SK-N-SH treated with all-trans-retinoic acid at 6 μM for 48 hours (cell line): ENCODE measurements around the gene CYTH3.

Experiments
- ATAC-seq: fragments of 200-7000 bp; cut with Tn5 transposase; 3 replicates; pipeline ENCODE4 v1.9.1; 2020; ENCODE audit warnings: mild to moderate bottlenecking, moderate library complexity
- ARNTL ChIP-seq: fragments of 450-650 bp; formaldehyde crosslinking; IDR thresholded peaks from 2 replicates; pipeline ENCODE4 v1.5.0; 2020; ENCODE audit warnings: low read depth, mild to moderate bottlenecking, moderate library complexity, borderline replicate concordance
- BACH2 ChIP-seq: fragments of 250-450 bp; sonication (Bioruptor Pico); IDR thresholded peaks from 2 replicates; pipeline ENCODE4 v1.9.0; 2021; ENCODE audit warnings: mild to moderate bottlenecking, borderline replicate concordance
- CSDC2 ChIP-seq: fragments of 250-450 bp; sonication (Bioruptor Pico); IDR thresholded peaks from 2 replicates; pipeline ENCODE4 v1.5.0; 2020; ENCODE audit warnings: mild to moderate bottlenecking, moderate library complexity
- CSRNP3 ChIP-seq: fragments of 250-450 bp; sonication (Bioruptor Pico); IDR thresholded peaks from 2 replicates; pipeline ENCODE4 v1.5.1; 2021; ENCODE audit warnings: mild to moderate bottlenecking, moderate library complexity
- ESRRG ChIP-seq: fragments of 250-450 bp; sonication (Bioruptor Pico); IDR thresholded peaks from 2 replicates; pipeline ENCODE4 v1.6.1; 2021; ENCODE audit warnings: mild to moderate bottlenecking
- GLIS3 ChIP-seq: fragments of 250-450 bp; sonication (Bioruptor Pico); IDR thresholded peaks from 2 replicates; pipeline ENCODE4 v1.5.0; 2020; ENCODE audit warnings: mild to moderate bottlenecking, moderate library complexity
- ISL1 ChIP-seq: fragments of 250-450 bp; sonication (Bioruptor Pico); IDR thresholded peaks from 2 replicates; pipeline ENCODE4 v2.1.2; 2022; ENCODE audit warnings: mild to moderate bottlenecking, moderate library complexity
- OSR1 ChIP-seq: fragments of 250-450 bp; sonication (Bioruptor Pico); IDR thresholded peaks from 2 replicates; pipeline ENCODE4 v1.8.0; 2022; ENCODE audit warnings: moderate library complexity, mild to moderate bottlenecking, inconsistent platforms
- PPARA ChIP-seq: fragments of 250-450 bp; sonication (Bioruptor Pico); IDR thresholded peaks from 2 replicates; pipeline ENCODE4 v1.5.0; 2020; ENCODE audit warnings: mild to moderate bottlenecking, borderline replicate concordance
- RARB ChIP-seq: fragments of 250-450 bp; sonication (Bioruptor Pico); IDR thresholded peaks from 2 replicates; pipeline ENCODE4 v1.8.0; 2021; ENCODE audit warnings: mild to moderate bottlenecking, moderate library complexity
- SNAI2 ChIP-seq: fragments of 250-450 bp; sonication (Bioruptor Pico); IDR thresholded peaks from 2 replicates; pipeline ENCODE4 v1.5.0; 2020; ENCODE audit warnings: mild to moderate bottlenecking, moderate library complexity
- TCF4 ChIP-seq: fragments of 250-450 bp; sonication (Bioruptor Pico); IDR thresholded peaks from 2 replicates; pipeline ENCODE4 v1.8.0; 2021; ENCODE audit warnings: mild to moderate bottlenecking, moderate library complexity, borderline replicate concordance
- TSHZ2 ChIP-seq: fragments of 250-450 bp; sonication (Bioruptor Pico); IDR thresholded peaks from 2 replicates; pipeline ENCODE4 v1.5.0; 2020; ENCODE audit warnings: mild to moderate bottlenecking, moderate library complexity
- ZC3H10 ChIP-seq: fragments of 250-450 bp; sonication (Bioruptor Pico); IDR thresholded peaks from 2 replicates; pipeline ENCODE4 v1.5.1; 2021; ENCODE audit warnings: mild to moderate bottlenecking, moderate library complexity
- ZFP3 ChIP-seq: fragments of 250-450 bp; sonication (Bioruptor Pico); IDR thresholded peaks from 2 replicates; pipeline ENCODE4 v1.5.0; 2020; ENCODE audit warnings: mild to moderate bottlenecking, moderate library complexity
- ZFP30 ChIP-seq: fragments of 450-650 bp; formaldehyde crosslinking; IDR thresholded peaks from 2 replicates; pipeline ENCODE4 v1.5.0; 2022; ENCODE audit warnings: mild to moderate bottlenecking, moderate library complexity
- ZNF70 ChIP-seq: fragments of 450-650 bp; formaldehyde crosslinking; IDR thresholded peaks from 2 replicates; pipeline ENCODE4 v1.5.0; 2020; ENCODE audit warnings: mild to moderate bottlenecking, moderate library complexity
- ZNF8 ChIP-seq: fragments of 450-650 bp; formaldehyde crosslinking; IDR thresholded peaks from 2 replicates; pipeline ENCODE4 v1.5.0; 2020; ENCODE audit warnings: mild to moderate bottlenecking, moderate library complexity
- TF ChIP-seq, protein P1 (sequence below): fragments of 250-450 bp; sonication (Bioruptor Pico); IDR thresholded peaks from 2 replicates; pipeline ENCODE4 v1.5.1; 2020; ENCODE audit warnings: low read depth, mild to moderate bottlenecking, moderate library complexity
- TF ChIP-seq, protein P2 (sequence below): fragments of 250-450 bp; sonication (Bioruptor Pico); IDR thresholded peaks from 2 replicates; pipeline ENCODE4 v1.8.0; 2021; ENCODE audit warnings: low read depth, mild to moderate bottlenecking, moderate library complexity, borderline replicate concordance
- TF ChIP-seq, protein P3 (sequence below): fragments of 250-450 bp; sonication (Bioruptor Pico); IDR thresholded peaks from 2 replicates; pipeline ENCODE4 v1.8.0; 2020; ENCODE audit warnings: mild to moderate bottlenecking, moderate library complexity, borderline replicate concordance

CYTH3 gene

GRCh38 chr7:6165075-6165474 lies 107.3 kb downstream of the CYTH3 start (continued):
- no peak for TF ChIP-seq PPARA (CRISPR knock-in tag)
- TF ChIP-seq CSRNP3 = no peak
- no peak for TF ChIP-seq TCF4
- TF ChIP-seq ESRRG (CRISPR knock-in tag) = no peak
- no peak for TF ChIP-seq ZC3H10
- TF ChIP-seq RARB = no peak
- no peak for TF ChIP-seq BACH2 (CRISPR knock-in tag)
- TF ChIP-seq, protein P1, sequence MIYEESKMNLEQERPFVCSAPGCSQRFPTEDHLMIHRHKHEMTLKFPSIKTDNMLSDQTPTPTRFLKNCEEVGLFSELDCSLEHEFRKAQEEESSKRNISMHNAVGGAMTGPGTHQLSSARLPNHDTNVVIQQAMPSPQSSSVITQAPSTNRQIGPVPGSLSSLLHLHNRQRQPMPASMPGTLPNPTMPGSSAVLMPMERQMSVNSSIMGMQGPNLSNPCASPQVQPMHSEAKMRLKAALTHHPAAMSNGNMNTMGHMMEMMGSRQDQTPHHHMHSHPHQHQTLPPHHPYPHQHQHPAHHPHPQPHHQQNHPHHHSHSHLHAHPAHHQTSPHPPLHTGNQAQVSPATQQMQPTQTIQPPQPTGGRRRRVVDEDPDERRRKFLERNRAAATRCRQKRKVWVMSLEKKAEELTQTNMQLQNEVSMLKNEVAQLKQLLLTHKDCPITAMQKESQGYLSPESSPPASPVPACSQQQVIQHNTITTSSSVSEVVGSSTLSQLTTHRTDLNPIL (CRISPR knock-in tag) = no peak
- TF ChIP-seq, all 23 proteins: peak for 0

DNA sequence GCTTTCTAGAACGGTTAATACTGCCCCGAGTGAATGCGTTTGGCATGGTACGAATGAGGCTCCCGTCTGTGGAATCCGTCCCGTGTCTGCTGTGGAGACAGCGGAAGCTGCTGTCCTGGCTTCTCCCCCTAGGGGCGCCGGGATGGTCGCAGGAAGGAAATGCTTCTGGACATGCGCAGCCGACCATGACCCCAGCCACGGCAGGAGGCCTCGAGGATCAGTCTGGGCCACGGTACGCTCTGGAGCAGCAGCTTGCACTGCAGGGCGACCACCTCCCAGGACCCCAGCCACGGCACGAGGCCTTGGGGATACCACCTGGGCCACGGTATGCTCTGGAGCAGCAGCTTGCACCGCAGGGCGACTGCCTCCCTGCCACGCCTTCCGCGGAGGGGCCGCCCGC lies 107.9 kb downstream of the CYTH3 start:
- no peak for TF ChIP-seq TCF4
- ATAC-seq = peak; percentile 4; the same call in 1 of the 3 replicates

- TF ChIP-seq TSHZ2 (no peak), ZFP30 (CRISPR knock-in tag) (no peak), ISL1 (CRISPR knock-in tag) (no peak), TCF4 (no peak), BACH2 (CRISPR knock-in tag) (no peak), RARB (no peak), CSRNP3 (no peak), PPARA (CRISPR knock-in tag) (no peak), SNAI2 (no peak), GLIS3 (CRISPR knock-in tag) (no peak), ZNF70 (CRISPR knock-in tag) (no peak), CSDC2 (no peak), OSR1 (CRISPR knock-in tag) (no peak), ZNF8 (no peak), ZFP3 (CRISPR knock-in tag) (no peak), ARNTL (no peak), ESRRG (CRISPR knock-in tag) (no peak)
- TF ChIP-seq, protein P2, sequence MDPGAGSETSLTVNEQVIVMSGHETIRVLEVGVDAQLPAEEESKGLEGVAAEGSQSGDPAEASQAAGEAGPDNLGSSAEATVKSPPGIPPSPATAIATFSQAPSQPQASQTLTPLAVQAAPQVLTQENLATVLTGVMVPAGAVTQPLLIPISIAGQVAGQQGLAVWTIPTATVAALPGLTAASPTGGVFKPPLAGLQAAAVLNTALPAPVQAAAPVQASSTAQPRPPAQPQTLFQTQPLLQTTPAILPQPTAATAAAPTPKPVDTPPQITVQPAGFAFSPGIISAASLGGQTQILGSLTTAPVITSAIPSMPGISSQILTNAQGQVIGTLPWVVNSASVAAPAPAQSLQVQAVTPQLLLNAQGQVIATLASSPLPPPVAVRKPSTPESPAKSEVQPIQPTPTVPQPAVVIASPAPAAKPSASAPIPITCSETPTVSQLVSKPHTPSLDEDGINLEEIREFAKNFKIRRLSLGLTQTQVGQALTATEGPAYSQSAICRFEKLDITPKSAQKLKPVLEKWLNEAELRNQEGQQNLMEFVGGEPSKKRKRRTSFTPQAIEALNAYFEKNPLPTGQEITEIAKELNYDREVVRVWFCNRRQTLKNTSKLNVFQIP (CRISPR knock-in tag) = no peak
- TF ChIP-seq, protein P3, sequence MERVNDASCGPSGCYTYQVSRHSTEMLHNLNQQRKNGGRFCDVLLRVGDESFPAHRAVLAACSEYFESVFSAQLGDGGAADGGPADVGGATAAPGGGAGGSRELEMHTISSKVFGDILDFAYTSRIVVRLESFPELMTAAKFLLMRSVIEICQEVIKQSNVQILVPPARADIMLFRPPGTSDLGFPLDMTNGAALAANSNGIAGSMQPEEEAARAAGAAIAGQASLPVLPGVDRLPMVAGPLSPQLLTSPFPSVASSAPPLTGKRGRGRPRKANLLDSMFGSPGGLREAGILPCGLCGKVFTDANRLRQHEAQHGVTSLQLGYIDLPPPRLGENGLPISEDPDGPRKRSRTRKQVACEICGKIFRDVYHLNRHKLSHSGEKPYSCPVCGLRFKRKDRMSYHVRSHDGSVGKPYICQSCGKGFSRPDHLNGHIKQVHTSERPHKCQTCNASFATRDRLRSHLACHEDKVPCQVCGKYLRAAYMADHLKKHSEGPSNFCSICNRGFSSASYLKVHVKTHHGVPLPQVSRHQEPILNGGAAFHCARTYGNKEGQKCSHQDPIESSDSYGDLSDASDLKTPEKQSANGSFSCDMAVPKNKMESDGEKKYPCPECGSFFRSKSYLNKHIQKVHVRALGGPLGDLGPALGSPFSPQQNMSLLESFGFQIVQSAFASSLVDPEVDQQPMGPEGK (CRISPR knock-in tag) = no peak
- ATAC-seq = no peak
These were observed 108.4 kb downstream of the CYTH3 start for GRCh38 chr7:6164010-6164409.
